Stimulated activated CD4-positive, alpha-beta T cell treated with anti-CD3 and anti-CD28 coated beads, Interleukin-1b, Interleukin-23, amount 100 ng/mL, for 24 hours (primary cell): Measurements from ENCODE around the gene ABCB8.
"Not testable (repeated sequence)": the region's sequence is repeated elsewhere in the genome, so short reads cannot be mapped to it uniquely, and the experiment has no call there.

ENCODE experiments used
- DNase-seq, 4 experiments: peaks; one replicate each; pipeline ENCODE4 v3.0.0-alpha.2; 2020; ENCODE audit warnings: low read depth in 4 of 4, low spot score in 1 of 4

The ABCB8 gene

GRCh38 chr7:151034312-151035025 lies 6.2 kb downstream of the ABCB8 start:
- no peak for DNase-seq

GRCh38 chr7:151035026-151035717 lies 6.9 kb downstream of the ABCB8 start:
- DNase-seq = no peak

GRCh38 chr7:151035902-151036301 lies 7.7 kb downstream of the ABCB8 start:
- no peak for DNase-seq

- DNase-seq = peak in 3 of 4 experiments; percentile 36 to 84 (median 57)
These were observed 10.9 kb downstream of the ABCB8 start for GRCh38 chr7:151038951-151039849.

GRCh38 chr7:151039850-151040548 lies 11.7 kb downstream of the ABCB8 start:
- DNase-seq = no peak

- DNase-seq = no peak
These were observed 12.5 kb downstream of the ABCB8 start for GRCh38 chr7:151040616-151041375.

- DNase-seq = not testable (repeated sequence)
These were observed 15.2 kb downstream of the ABCB8 start for GRCh38 chr7:151043449-151043848.

- DNase-seq = no peak
These were observed 15.7 kb downstream of the ABCB8 start for GRCh38 chr7:151043959-151044358.

- no peak for DNase-seq
These were observed 17.0 kb downstream of the ABCB8 start for GRCh38 chr7:151045262-151045661.

GRCh38 chr7:151045967-151046366 lies 17.7 kb downstream of the ABCB8 start:
- no peak for DNase-seq

GRCh38 chr7:151046603-151047573 lies 18.6 kb downstream of the ABCB8 start:
- DNase-seq = no peak

- no peak for DNase-seq
These were observed 19.9 kb downstream of the ABCB8 start, which contains the start of gene ASIC3 for GRCh38 chr7:151047976-151048815. Gene ASIC3 (plus strand): TSS chr7:151048531. CDS start chr7:151048886, 355 bp downstream.

GRCh38 chr7:151048911-151049463 lies 20.7 kb downstream of the ABCB8 start:
- no peak for DNase-seq

GRCh38 chr7:151051108-151051507 lies 22.9 kb downstream of the ABCB8 start:
- DNase-seq = peak in 2 of 4 experiments; percentile 33 to 44

GRCh38 chr7:151053096-151053495 lies 24.8 kb downstream of the ABCB8 start:
- no peak for DNase-seq

- DNase-seq = no peak
These were observed 25.5 kb downstream of the ABCB8 start for GRCh38 chr7:151053751-151054150.

- DNase-seq = no peak
These were observed 28.0 kb downstream of the ABCB8 start for GRCh38 chr7:151056283-151056665.
